ENCODE measurements around the gene GFPT1.
"Not testable (repeated sequence)": the region's sequence is repeated elsewhere in the genome, so short reads cannot be mapped to it uniquely, and the experiment has no call there.

The GFPT1 gene

GRCh38 chr2:69386789-69387734 is at the start of gene GFPT1:
Gene GFPT1 (minus strand): TSS chr2:69387227. CDS start chr2:69387071, 156 bp downstream.
- DNase-seq: peak; percentile 92

- no peak for DNase-seq
These were observed 49.5 kb upstream of the GFPT1 start for GRCh38 chr2:69436596-69436937.

GRCh38 chr2:69434753-69435152 is 47.7 kb upstream of the GFPT1 start:
- DNase-seq: no peak

- no peak for DNase-seq
These were observed 42.6 kb upstream of the GFPT1 start for GRCh38 chr2:69429491-69430183.

DNA sequence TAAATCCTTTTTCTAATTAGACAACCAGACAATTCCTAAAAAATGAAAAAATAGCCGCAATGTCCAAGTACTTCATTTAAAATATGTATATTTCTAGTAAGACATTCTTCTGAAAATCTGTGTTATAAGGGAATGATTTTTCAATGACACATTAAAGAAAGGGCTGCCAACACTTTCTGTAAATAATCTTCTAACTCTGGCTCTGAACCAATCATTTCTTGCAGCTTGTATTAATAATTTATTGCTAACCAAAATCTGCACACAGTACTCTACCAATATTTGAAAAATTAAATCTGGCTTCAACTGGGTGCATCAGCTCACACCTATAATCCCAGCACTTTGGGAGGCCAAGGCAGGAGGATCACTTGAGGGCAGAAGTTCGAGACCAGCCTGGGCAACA is 42.0 kb upstream of the GFPT1 start:
- no peak for DNase-seq

- DNase-seq: no peak
These were observed 37.4 kb upstream of the GFPT1 start for GRCh38 chr2:69424419-69424818.

DNA sequence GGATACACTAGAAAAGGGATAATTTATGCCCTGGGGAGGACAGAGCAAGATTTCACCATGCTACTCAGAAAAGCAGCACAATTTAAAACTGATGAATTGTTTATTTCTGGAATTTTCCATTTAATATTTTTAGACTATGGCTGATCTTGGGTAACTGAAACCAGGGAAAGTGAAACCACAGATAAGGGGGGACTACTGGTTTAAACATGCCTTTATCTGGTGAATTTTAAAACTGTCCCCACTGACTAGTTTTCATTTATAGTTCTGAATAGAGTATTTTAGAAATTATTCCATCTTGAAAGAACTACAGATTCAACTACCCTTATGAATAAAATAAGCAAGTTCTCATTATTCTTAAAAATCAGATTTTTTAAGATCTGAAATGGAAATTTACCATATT is 35.2 kb upstream of the GFPT1 start:
- DNase-seq: peak; percentile 12

- DNase-seq: not testable (repeated sequence)
These were observed 32.1 kb upstream of the GFPT1 start for GRCh38 chr2:69419111-69419510.

DNA sequence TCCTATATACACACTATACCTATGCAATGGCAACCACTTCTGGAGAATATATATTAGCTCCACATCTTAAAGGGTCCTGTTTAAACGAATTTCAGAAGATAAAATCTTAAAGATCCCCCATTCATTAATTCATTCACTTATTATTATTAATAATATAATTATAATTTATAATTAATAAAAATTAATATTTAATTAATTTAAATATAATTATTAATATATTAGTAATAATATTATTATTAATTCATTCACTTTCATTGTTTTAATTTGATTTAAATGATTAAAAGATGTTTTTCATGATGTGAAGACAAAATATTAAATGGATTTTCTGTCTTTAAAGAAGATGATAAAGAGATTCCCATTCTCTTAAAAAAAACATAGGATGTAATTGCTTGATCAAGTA is 29.1 kb upstream of the GFPT1 start:
- DNase-seq: no peak

- DNase-seq: no peak
These were observed 24.1 kb upstream of the GFPT1 start for GRCh38 chr2:69411120-69411519.

DNA sequence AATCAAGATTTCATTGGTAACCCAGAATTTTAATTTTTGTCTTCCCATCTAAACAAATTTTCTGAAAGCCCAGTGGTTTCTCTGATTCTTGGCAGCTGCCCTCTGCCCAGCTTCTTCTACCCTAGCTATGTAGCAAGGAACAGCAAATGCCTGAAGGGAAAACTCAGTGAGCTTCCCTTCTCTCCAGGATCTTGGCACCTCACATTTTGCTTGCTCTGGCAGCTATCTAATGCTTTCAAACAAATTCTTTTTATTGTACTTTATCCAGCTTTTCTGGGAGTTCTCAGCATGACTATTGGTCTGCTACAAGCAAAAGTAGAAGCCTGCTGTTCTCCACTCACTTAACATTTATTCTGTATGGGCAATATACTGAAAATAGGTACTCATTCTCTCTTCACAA is 18.3 kb upstream of the GFPT1 start:
- no peak for DNase-seq

- no peak for DNase-seq
These were observed 13.1 kb upstream of the GFPT1 start for GRCh38 chr2:69400121-69400520.

DNA sequence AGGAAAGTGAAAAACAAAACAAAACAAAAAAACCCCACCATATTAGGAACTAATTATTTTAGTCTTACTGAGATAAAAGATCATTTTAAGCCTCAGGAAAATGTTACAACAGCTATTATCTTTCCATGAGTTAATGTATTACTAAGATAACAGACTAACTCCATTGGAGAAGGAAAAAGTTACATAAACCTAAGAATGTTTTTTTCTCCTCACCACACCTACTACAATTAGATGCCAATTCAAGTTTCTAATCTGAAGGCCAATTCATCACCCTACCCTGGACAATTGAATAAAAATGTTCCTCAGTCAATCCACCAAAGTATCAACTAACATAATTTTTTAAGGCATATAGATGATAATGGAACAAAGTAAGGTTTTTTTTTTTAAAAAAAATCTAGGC is 10.2 kb upstream of the GFPT1 start:
- DNase-seq: no peak

- no peak for DNase-seq
These were observed 8.8 kb upstream of the GFPT1 start for GRCh38 chr2:69395866-69396265.

DNA sequence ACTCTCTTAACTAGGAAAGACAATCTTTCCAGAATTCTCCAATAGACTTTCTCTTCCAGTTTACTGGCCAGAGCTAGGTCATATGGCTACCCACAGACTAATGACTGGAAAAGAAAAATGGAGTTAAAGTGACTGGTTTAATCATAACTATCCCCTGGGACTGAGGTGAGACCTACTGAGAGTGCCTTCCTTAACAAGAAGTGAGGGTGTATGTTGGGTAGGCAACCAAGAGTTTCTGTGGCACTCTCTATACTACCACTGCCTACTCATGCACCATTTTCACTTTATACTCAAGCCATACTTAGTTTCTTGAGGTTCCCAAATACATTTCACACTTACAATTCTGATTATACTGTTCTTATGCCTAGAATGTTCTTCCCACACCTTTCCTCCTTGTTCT is 6.9 kb upstream of the GFPT1 start:
- DNase-seq: no peak

- peak; percentile 59 for DNase-seq
These were observed 3.4 kb upstream of the GFPT1 start for GRCh38 chr2:69390471-69390870.

GRCh38 chr2:69390001-69390400 is 3.0 kb upstream of the GFPT1 start:
- DNase-seq: no peak

- no peak for DNase-seq
These were observed 2.2 kb upstream of the GFPT1 start for GRCh38 chr2:69389271-69389670.

DNA sequence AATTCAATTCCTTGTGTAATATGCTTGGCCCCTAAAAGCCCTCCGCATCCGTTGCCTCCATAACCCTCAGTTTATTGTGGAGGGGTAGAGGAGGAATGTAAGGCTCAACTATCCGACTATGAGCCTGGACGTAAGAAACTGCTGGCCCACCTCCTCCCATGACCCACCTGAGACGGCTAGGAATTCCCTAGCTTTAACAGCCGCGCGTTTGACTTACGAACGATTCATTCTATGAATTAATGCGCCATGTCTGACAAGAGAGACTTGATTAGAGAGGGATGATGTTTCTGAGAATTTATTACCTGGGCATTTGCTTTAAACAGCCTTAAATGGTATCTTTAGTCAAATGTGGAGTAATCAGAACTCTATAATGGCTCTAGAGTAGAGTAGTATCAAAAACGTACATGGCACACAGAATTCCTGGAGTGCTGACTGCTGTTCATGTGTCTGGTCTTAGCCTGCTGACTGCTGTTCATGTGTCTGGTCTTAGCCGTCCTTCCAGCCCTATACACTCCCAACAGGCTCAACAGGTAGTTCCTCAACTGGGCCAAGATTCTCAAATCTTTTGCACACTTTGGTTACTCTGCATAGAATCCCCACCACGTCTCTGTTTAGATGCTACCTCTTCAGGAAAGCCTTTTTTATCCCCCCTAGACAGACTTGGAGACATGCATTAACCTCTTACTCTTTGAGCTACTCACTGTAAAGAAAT is 899 bp upstream of the GFPT1 start:
- DNase-seq: no peak

DNA sequence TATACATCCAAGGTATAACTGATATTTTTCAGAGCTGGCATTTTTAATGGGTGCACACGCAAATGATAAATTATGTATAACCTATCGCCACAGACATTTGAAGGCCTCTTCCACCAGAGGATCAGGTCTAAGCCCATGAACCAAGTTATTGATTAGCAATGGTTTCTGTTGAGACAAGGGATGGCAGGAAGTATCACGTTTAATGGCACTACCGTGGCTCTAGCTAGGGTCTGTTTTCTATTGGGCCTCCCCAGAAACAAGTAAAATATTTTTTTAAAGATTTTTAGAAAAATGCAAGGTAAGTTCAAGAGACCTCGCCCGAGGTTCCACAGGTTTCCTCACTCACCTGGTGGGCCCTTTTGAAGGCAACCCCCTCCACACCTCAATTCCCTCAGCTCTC is 667 bp downstream of the GFPT1 start:
- DNase-seq: peak; percentile 21

- peak; percentile 70 for DNase-seq
These were observed 1.4 kb downstream of the GFPT1 start for GRCh38 chr2:69385443-69386151.

DNA sequence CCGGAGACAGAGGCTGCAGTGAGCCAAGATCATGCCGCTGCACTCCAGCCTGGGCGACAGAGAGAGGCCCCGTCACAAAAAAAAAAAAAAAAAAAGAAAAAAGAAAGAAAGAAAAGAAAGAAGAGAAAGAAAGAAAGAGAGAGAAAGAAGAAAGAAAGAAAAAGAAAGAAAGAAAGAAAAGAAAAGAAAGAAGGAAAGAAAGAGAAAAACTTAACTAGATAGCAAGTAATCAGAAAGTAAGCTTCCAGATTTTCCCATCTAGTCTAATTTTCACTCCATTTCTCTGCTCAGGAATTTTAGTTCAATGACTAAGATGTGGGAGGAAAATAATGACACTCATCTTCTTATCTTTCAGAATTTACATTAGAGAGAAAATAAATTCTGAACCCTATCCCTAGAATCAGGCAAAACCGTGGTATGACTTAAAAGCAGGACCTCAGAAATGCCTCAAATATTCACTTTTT is 2.4 kb downstream of the GFPT1 start:
- no peak for DNase-seq
